ENCODE measurements around the gene RNF103.

RNF103 gene

DNA sequence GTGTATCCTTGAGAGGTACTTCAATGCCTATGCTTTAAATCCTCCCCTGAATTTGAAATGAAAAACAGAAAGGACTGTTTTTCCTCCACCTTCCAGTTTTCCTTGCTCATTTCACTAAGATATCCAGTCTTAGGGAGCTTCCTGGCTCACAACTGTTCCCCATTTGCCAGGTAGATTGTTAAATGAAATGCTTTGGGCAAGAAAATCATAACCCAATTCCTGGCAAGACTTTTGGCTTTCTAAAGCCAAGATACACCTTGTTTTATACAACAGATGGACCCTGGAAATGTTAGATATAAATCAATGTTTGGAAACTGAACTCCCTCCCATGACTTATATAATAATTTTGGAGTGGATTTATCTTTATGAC is 56.9 kb downstream of the RNF103 start:
- no peak for DNase-seq (ENCODE audit: low spot score)
- TF ChIP-seq, protein P1, sequence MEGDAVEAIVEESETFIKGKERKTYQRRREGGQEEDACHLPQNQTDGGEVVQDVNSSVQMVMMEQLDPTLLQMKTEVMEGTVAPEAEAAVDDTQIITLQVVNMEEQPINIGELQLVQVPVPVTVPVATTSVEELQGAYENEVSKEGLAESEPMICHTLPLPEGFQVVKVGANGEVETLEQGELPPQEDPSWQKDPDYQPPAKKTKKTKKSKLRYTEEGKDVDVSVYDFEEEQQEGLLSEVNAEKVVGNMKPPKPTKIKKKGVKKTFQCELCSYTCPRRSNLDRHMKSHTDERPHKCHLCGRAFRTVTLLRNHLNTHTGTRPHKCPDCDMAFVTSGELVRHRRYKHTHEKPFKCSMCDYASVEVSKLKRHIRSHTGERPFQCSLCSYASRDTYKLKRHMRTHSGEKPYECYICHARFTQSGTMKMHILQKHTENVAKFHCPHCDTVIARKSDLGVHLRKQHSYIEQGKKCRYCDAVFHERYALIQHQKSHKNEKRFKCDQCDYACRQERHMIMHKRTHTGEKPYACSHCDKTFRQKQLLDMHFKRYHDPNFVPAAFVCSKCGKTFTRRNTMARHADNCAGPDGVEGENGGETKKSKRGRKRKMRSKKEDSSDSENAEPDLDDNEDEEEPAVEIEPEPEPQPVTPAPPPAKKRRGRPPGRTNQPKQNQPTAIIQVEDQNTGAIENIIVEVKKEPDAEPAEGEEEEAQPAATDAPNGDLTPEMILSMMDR (IDR thresholded peaks at IDR 0.05; ENCODE audit: extremely low read depth, missing control alignments): no peak

DNA sequence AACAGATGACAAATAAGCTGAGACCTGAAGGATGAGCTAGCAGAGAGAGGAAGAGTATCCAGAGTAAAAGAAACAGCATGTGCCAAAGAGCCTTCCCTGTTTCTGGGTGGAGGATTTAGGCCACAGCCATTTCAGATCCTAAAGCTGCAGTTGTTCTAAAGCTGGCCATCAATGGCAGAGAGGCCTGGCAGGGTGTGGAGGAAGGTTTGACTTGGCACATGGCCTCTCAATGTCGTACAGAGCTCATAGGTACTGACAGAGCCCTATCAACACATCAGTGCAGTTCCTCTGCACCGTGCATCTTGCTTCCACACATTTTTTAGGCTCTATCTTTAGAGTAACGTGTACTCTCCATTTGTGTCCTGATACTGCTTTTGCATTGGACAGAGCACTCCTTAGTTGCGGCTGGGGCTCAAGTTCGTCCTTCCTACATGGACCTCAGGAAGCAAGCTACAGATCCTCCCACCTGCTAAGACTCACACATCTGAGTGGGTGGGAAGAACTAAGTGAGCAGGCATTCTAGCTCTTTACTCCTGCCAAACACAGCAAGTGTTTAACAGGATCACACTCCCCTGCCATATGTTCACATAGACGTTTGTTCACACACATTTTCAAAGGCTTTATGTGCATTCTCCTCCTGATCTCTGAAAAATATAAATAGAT is 57.4 kb downstream of the RNF103 start:
- no peak for DNase-seq (ENCODE audit: low spot score)

DNA sequence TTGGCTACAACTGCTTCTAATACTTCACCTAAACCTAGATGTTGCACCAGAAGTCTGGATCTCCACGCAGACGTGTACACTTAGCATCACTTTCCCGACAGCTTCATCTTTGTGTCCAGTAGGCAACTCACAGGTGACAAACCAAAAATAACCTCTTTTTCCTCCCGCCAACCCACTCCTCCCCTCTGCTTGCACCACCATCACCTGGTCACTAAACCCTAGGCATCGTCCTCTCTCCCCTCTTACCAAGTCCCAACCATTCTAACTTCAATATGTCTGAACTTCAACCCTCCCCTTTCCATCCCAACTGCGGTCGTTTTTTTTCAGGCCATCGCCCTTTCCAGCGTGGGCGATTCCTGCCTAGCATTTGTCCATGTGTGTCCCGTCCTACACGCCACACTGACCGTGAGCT is 60.0 kb downstream of the RNF103 start:
- no peak for DNase-seq (ENCODE audit: low spot score)
- TF ChIP-seq, protein P1 (IDR thresholded peaks at IDR 0.05; ENCODE audit: extremely low read depth, missing control alignments): no peak

More for the DNA sequence above, 57.4 kb downstream of the RNF103 start:
- TF ChIP-seq, protein P1 (IDR thresholded peaks at IDR 0.05; ENCODE audit: extremely low read depth, missing control alignments): no peak

DNA sequence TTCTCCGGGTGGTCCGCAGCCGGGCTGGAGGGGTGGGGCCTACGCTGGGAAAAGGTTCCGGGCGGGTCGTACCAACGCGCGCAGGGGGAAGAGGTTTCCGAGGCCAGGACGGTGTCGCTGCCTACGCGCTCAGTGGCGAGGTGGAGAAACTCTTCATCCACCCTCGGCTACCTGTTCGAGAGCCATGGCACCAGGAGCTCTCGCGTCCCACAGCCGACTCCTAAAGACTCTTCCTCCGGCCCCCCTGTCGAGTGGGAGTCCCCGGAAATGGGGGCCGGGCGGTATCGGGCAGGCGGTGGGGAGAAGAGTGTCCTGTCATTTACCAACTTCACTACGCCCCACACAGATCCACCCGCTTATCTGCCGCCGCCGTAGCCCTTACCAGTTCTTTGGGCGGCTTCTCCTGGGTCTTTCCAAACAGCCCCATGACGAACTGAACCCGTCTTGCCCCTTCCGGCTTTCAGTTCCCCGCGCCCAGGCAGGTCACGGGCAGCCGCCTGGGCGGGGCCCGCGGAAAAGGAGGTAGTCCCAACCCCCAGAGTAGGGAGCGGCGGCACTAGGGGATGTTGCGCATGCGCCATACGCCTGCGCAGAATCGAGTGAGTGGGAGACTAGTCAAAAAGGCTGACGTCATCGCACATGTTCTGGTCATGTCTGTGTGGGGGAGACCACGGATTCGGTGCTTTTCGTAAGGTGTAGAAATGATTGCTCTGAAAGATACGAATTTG is 60.6 kb downstream of the RNF103 start, which contains the start of gene CHMP3:
Gene CHMP3 (minus strand): TSS at position 522 of the 728 bp plus-strand sequence. CDS start 95 bp downstream, at position 427.
- DNase-seq (ENCODE audit: low spot score): peak; percentile 96
- TF ChIP-seq, protein P1 (IDR thresholded peaks at IDR 0.05; ENCODE audit: extremely low read depth, missing control alignments): no peak

DNA sequence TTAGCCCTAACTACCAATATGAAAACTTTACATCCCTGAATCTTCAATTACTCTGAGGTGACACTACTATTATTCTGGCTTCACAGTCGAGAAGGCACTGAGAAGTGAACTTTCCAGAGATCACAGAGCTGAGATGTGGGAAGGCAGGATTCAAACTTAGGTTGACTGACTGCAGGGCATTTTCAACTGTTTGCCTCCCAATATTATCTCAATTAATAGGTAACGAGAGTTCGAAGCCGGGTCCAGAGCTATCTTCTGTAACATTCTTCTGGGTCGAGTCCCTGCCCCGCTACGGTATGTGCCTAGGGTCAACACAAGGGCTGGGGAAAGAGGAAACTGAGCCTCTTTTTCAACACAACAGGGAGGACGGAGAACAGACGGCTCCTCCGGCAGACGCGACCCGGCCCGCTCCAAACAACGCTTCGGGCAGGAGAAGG is 61.2 kb downstream of the RNF103 start:
- TF ChIP-seq, protein P1 (IDR thresholded peaks at IDR 0.05; ENCODE audit: extremely low read depth, missing control alignments): no peak
- no peak for DNase-seq (ENCODE audit: low spot score)

DNA sequence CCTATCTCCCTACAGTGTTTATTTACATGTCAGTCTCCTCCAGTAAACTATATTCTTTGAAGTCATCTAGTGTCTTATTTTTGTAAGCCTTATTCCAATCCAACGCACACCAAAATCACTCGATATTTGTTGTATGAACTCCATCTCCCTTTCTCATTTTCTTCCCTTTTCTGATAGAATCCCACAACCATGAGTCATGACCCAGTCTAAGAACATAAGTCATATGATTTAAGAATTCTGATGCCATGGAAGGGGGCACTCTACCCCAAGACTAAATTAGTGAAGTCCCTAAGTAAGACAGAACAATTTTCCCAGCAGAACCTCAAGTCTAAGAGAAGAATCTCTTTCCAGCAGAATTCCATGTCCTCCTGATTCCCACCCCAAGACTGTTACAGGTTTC is 65.8 kb downstream of the RNF103 start:
- DNase-seq (ENCODE audit: low spot score): no peak

DNA sequence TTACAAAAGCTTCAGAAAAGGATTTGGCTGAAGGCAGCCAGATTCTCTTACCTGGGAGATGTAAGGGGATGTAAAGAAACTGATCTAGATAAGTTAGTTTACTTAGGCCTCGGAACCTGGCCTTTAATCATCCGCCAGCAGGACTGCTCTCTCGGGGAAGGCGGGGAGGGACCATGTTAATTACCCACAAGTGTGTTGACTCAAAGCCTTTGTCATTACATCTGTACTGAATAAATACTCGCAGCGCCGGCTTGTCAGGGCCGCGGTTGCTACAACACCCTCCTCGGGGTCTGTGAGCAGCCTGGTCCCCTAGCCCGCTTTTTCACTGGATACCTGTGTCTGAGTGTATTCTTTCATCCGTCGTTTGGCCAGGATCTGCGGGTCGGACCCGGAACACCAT is 67.2 kb downstream of the RNF103 start:
- TF ChIP-seq, protein P1 (IDR thresholded peaks at IDR 0.05; ENCODE audit: extremely low read depth, missing control alignments): no peak

More for the DNA sequence above, 65.8 kb downstream of the RNF103 start:
- TF ChIP-seq, protein P1 (IDR thresholded peaks at IDR 0.05; ENCODE audit: extremely low read depth, missing control alignments): no peak

More for the DNA sequence above, 67.2 kb downstream of the RNF103 start:
- no peak for DNase-seq (ENCODE audit: low spot score)

Data from GM20000 (cell line).